ENCODE results near the gene TTLL13.

TTLL13 gene

GRCh38 chr15:90207252-90207651 is 42.1 kb upstream of the TTLL13 start:
- H3F3A ChIP-seq (ENCODE audit: insufficient read depth, low read length) = no peaks in the 10 kb centered on the region
- no peak overlapping the region for H3K9ac ChIP-seq (ENCODE audit: low read length)
- 0 out of 2 replicates have a peak, but pooled peaks cover 3% of the 10 kb centered on the region for H3K36me3 ChIP-seq (replicated peaks; ENCODE audit: insufficient read depth, low read length)
- TF ChIP-seq EZH2 (optimal IDR thresholded peaks at IDR 0.05; ENCODE audit: low read depth, low read length) (no peak), EZH2phosphoT487 (IDR thresholded peaks at IDR 0.05; ENCODE audit: low read length) (no peak), CTCF (IDR thresholded peaks at IDR 0.05; ENCODE audit: low read length) (no peak)
- no peak overlapping the region for H3K27ac ChIP-seq (ENCODE audit: low read length)
- 0 out of 2 replicates have a peak, but pooled peaks cover 3% of the 10 kb centered on the region for H4K20me1 ChIP-seq (ENCODE audit: insufficient read depth, low read length)
- no peak overlapping the region for H3K4me3 ChIP-seq (ENCODE audit: low read length)
- H3K4me2 ChIP-seq (ENCODE audit: low read depth, low read length) = no peak overlapping the region
- no peaks in the 10 kb centered on the region for H3K27me3 ChIP-seq (replicated peaks; ENCODE audit: insufficient read depth, low read length)
- H3K9me3 ChIP-seq (replicated peaks; ENCODE audit: insufficient read depth, low read length) = no peaks in the 10 kb centered on the region
- no peak overlapping the region for H2AFZ ChIP-seq (ENCODE audit: low read length)
- peaks cover 5% of the 10 kb centered on the region for H3K4me1 ChIP-seq (ENCODE audit: low read length)
- DNase-seq = no peak
- H3K9me2 ChIP-seq (replicated peaks; ENCODE audit: insufficient read depth, low read length) = no peaks in the 10 kb centered on the region
- H3K79me2 ChIP-seq (ENCODE audit: low read length) = peaks cover 89% of the 10 kb centered on the region

GRCh38 chr15:90208356-90208755 is 41.0 kb upstream of the TTLL13 start:
- H3K27ac ChIP-seq (ENCODE audit: low read length) = no peak overlapping the region
- no peak overlapping the region for H3K9ac ChIP-seq (ENCODE audit: low read length)
- H3K9me3 ChIP-seq (replicated peaks; ENCODE audit: insufficient read depth, low read length) = no peaks in the 10 kb centered on the region
- no peak overlapping the region for H3K4me2 ChIP-seq (ENCODE audit: low read depth, low read length)
- H3K79me2 ChIP-seq (ENCODE audit: low read length) = peaks cover 85% of the 10 kb centered on the region
- H3K36me3 ChIP-seq (replicated peaks; ENCODE audit: insufficient read depth, low read length) = 0 out of 2 replicates have a peak, but pooled peaks cover 3% of the 10 kb centered on the region
- H3K4me1 ChIP-seq (ENCODE audit: low read length) = no peaks in the 10 kb centered on the region
- H4K20me1 ChIP-seq (ENCODE audit: insufficient read depth, low read length) = 0 out of 2 replicates have a peak, but pooled peaks cover 3% of the 10 kb centered on the region
- H3K27me3 ChIP-seq (replicated peaks; ENCODE audit: insufficient read depth, low read length) = no peaks in the 10 kb centered on the region
- no peaks in the 10 kb centered on the region for H3K9me2 ChIP-seq (replicated peaks; ENCODE audit: insufficient read depth, low read length)
- H3F3A ChIP-seq (ENCODE audit: insufficient read depth, low read length) = no peaks in the 10 kb centered on the region
- TF ChIP-seq EZH2 (optimal IDR thresholded peaks at IDR 0.05; ENCODE audit: low read depth, low read length) = no peak
- no peak for TF ChIP-seq CTCF (IDR thresholded peaks at IDR 0.05; ENCODE audit: low read length)
- no peak for TF ChIP-seq EZH2phosphoT487 (IDR thresholded peaks at IDR 0.05; ENCODE audit: low read length)
- DNase-seq = no peak
- H3K4me3 ChIP-seq (ENCODE audit: low read length) = no peak overlapping the region
- H2AFZ ChIP-seq (ENCODE audit: low read length) = no peak overlapping the region

- H3K4me3 ChIP-seq (ENCODE audit: low read length) = no peak overlapping the region
- H3F3A ChIP-seq (ENCODE audit: insufficient read depth, low read length) = no peaks in the 10 kb centered on the region
- H3K36me3 ChIP-seq (replicated peaks; ENCODE audit: insufficient read depth, low read length) = 0 out of 2 replicates have a peak, but pooled peaks cover 3% of the 10 kb centered on the region
- peaks cover 81% of the 10 kb centered on the region for H3K79me2 ChIP-seq (ENCODE audit: low read length)
- no peak for DNase-seq
- no peaks in the 10 kb centered on the region for H3K9me3 ChIP-seq (replicated peaks; ENCODE audit: insufficient read depth, low read length)
- H3K27me3 ChIP-seq (replicated peaks; ENCODE audit: insufficient read depth, low read length) = no peaks in the 10 kb centered on the region
- H3K4me2 ChIP-seq (ENCODE audit: low read depth, low read length) = no peak overlapping the region
- H3K4me1 ChIP-seq (ENCODE audit: low read length) = no peaks in the 10 kb centered on the region
- TF ChIP-seq EZH2phosphoT487 (IDR thresholded peaks at IDR 0.05; ENCODE audit: low read length) = no peak
- no peak for TF ChIP-seq CTCF (IDR thresholded peaks at IDR 0.05; ENCODE audit: low read length)
- TF ChIP-seq EZH2 (optimal IDR thresholded peaks at IDR 0.05; ENCODE audit: low read depth, low read length) = no peak
- H3K9me2 ChIP-seq (replicated peaks; ENCODE audit: insufficient read depth, low read length) = no peaks in the 10 kb centered on the region
- H3K9ac ChIP-seq (ENCODE audit: low read length) = no peak overlapping the region
- H4K20me1 ChIP-seq (ENCODE audit: insufficient read depth, low read length) = 0 out of 2 replicates have a peak, but pooled peaks cover 3% of the 10 kb centered on the region
- H2AFZ ChIP-seq (ENCODE audit: low read length) = no peak overlapping the region
- no peak overlapping the region for H3K27ac ChIP-seq (ENCODE audit: low read length)
Measured at GRCh38 chr15:90209591-90209990, 39.8 kb upstream of the TTLL13 start.
